Mesodermal cell (in vitro differentiated cells): ENCODE data around the gene LMX1A.

Experiments used
- H3K27ac ChIP-seq: 2 replicates; pipeline ENCODE4 v1.7.0; 2013; ENCODE audit warnings: mild to moderate bottlenecking, low read depth, low read length, moderate library complexity; ENCODE audit not compliant: severe bottlenecking
- H3K36me3 ChIP-seq: 2 replicates; pipeline ENCODE4 v1.7.1; 2013; ENCODE audit warnings: mild to moderate bottlenecking, low read length, moderate library complexity; ENCODE audit not compliant: control insufficient read depth, insufficient read depth
- H3K4me1 ChIP-seq: one replicate; pipeline ENCODE4 v1.7.1; 2013; ENCODE audit warnings: mild to moderate bottlenecking, low read length; ENCODE audit not compliant: insufficient read depth, control insufficient read depth, poor library complexity, severe bottlenecking
- H3K4me3 ChIP-seq: 2 replicates; pipeline ENCODE4 v1.7.0; 2013; ENCODE audit warnings: low read length, control low read depth, mild to moderate bottlenecking; ENCODE audit not compliant: insufficient read depth, poor library complexity, severe bottlenecking; ENCODE audit errors: extremely low read depth
- H3K9me3 ChIP-seq: 2 replicates; pipeline ENCODE4 v1.7.1; 2013; ENCODE audit warnings: mild to moderate bottlenecking, low read length, moderate library complexity; ENCODE audit not compliant: control insufficient read depth
- WGBS, 2 experiments: methylation state at CpG; one replicate each; pipeline ENCODE4 v1.1.5; 2013; ENCODE audit warnings: missing lambda C conversion rate in 2 of 2; ENCODE audit not compliant: insufficient coverage in 2 of 2; 5-methylcytosine and 5-hydroxymethylcytosine counted together

Gene LMX1A

GRCh38 chr1:165383599-165384405 lies 27.3 kb upstream of the LMX1A start:
- H3K36me3 ChIP-seq = no peaks in the 10 kb centered on the region
- no peaks in the 10 kb centered on the region for H3K4me1 ChIP-seq
- no peaks in the 10 kb centered on the region for H3K9me3 ChIP-seq
- H3K27ac ChIP-seq = no peak overlapping the region
- WGBS, 2 experiments = 80 to 92% methylated on average over 4 of the region's 5 CpGs
- no peak overlapping the region for H3K4me3 ChIP-seq

- Histone ChIP-seq H3K4me3 (no peak overlapping the region), H3K27ac (no peak overlapping the region), H3K36me3 (no peaks in the 10 kb centered on the region), H3K9me3 (no peaks in the 10 kb centered on the region), H3K4me1 (no peaks in the 10 kb centered on the region)
- 77 to 85% methylated on average over 5 to 6 of the region's 6 CpGs for WGBS, 2 experiments
Measured at GRCh38 chr1:165383067-165383466, 26.6 kb upstream of the LMX1A start.

- no peak overlapping the region for H3K27ac ChIP-seq
- 95% methylated on average over 4 of the region's 6 CpGs for WGBS, 2 experiments
- no peaks in the 10 kb centered on the region for H3K9me3 ChIP-seq
- peaks cover 3% of the 10 kb centered on the region for H3K4me1 ChIP-seq
- H3K36me3 ChIP-seq = no peaks in the 10 kb centered on the region
- no peak overlapping the region for H3K4me3 ChIP-seq
Measured at GRCh38 chr1:165381745-165382505, 25.4 kb upstream of the LMX1A start.

GRCh38 chr1:165376811-165377311 lies 20.3 kb upstream of the LMX1A start:
- WGBS, 2 experiments = 15 to 19% methylated on average over 10 to 12 of the region's 12 CpGs
- H3K27ac ChIP-seq = no peak overlapping the region
- no peaks in the 10 kb centered on the region for H3K9me3 ChIP-seq
- no peaks in the 10 kb centered on the region for H3K36me3 ChIP-seq
- peak overlapping the region; percentile 29 for H3K4me3 ChIP-seq
- H3K4me1 ChIP-seq = peaks cover 9% of the 10 kb centered on the region

- WGBS, 2 experiments = 2 to 5% methylated on average over 30 to 36 of the region's 46 CpGs
- Histone ChIP-seq H3K27ac (no peak overlapping the region), H3K4me1 (peaks cover 9% of the 10 kb centered on the region), H3K36me3 (no peaks in the 10 kb centered on the region), H3K4me3 (peak overlapping the region; percentile 29), H3K9me3 (no peaks in the 10 kb centered on the region)
Measured at GRCh38 chr1:165376041-165376810, 19.7 kb upstream of the LMX1A start.

GRCh38 chr1:165375623-165376022 lies 19.1 kb upstream of the LMX1A start:
- H3K27ac ChIP-seq = no peak overlapping the region
- 40 to 50% methylated on average over 1 to 3 of the region's 7 CpGs for WGBS, 2 experiments

DNA sequence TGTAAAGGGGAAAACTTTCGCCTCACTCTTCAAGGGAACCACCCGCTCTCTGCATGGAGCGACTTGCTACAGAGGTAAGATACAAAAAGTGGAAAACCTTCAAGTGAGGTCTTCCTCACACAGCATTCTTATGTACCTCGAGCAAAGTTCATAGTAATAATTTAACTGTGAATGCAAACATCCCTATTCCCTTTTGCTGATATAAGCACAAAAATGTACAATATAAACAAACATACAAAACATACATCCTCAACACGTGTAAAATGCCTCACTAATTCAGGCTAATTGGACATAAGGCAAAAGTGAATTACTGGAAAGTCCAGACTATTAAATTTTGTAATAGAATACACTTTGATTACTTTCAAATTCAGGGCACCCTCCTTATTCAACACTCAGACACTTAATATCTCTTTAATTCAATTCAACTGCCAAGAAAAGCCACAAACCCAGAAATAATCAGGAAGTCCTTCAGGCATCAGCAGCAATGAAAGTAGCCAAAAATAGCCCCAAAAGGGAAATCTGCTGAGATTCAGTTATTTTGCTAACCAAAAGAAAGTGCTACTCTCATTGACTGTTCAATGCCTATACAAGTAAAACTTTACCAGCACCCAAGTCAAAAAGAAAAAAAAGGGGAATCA lies 15.2 kb upstream of the LMX1A start:
- 80 to 91% methylated on average over 2 of the region's 5 CpGs for WGBS, 2 experiments
- H3K4me1 ChIP-seq = peaks cover 5% of the 10 kb centered on the region
- H3K9me3 ChIP-seq = no peaks in the 10 kb centered on the region
- no peaks in the 10 kb centered on the region for H3K36me3 ChIP-seq
- H3K4me3 ChIP-seq = no peak overlapping the region
- no peak overlapping the region for H3K27ac ChIP-seq

More at GRCh38 chr1:165375623-165376022, 19.1 kb upstream of the LMX1A start:
- Histone ChIP-seq H3K9me3 (no peaks in the 10 kb centered on the region), H3K36me3 (no peaks in the 10 kb centered on the region), H3K4me1 (peaks cover 9% of the 10 kb centered on the region), H3K4me3 (peak overlapping the region; percentile 29)

- WGBS, 2 experiments = 16 to 17% methylated on average over 6 of the region's 9 CpGs
Measured at GRCh38 chr1:165369255-165369848, 12.8 kb upstream of the LMX1A start.

DNA sequence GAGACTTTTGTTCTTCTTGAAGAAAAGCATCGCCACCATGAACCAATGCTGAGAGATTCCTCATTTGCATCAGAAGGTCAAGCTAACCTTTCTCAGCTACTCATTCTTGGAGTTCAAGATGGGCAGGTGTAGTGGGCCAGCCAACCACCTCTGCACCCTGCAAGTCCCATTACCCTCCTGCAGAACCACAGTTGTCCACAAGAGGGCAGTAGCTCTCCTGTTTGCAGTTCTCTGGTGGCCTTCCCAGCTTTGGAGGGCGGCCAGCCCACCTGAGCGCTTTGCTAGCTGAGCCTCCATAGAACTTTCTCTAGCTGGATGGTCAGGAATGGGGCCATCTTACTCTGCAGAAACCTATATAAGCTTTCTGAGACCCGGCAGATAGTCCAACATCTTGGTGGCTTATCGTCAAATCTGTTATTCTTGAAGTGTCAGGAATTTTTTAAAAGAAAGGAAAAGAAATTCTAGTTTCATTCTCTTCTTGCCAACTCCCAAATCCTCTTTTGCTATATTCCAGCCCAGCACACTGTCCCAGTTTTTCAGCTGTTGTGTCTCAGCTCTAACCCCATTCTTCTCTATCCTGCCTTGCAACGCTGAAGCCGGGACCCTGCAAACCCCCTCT lies 11.0 kb upstream of the LMX1A start:
- no peaks in the 10 kb centered on the region for H3K36me3 ChIP-seq
- H3K27ac ChIP-seq = no peak overlapping the region
- H3K4me3 ChIP-seq = no peak overlapping the region
- no peaks in the 10 kb centered on the region for H3K4me1 ChIP-seq
- WGBS, 2 experiments = 21 to 25% methylated on average over 3 to 4 of the region's 7 CpGs
- H3K9me3 ChIP-seq = no peaks in the 10 kb centered on the region

More at GRCh38 chr1:165369255-165369848, 12.8 kb upstream of the LMX1A start:
- Histone ChIP-seq H3K9me3 (no peaks in the 10 kb centered on the region), H3K4me3 (no peak overlapping the region), H3K4me1 (no peaks in the 10 kb centered on the region), H3K27ac (no peak overlapping the region), H3K36me3 (no peaks in the 10 kb centered on the region)
